ENCODE measurements around the gene MTX3.

MTX3 gene

GRCh38 chr5:79990205-79990597, 861 bp downstream of the MTX3 start:
- CTCF ChIA-PET = no interaction called here
- DNase-seq (ENCODE audit: extremely low spot score) = no peak
- POLR2A ChIA-PET = interaction anchor here (1.0 to 2.1 kb wide), 3 partner anchors 9 to 58 kb away, joined by 3 to 5 read pairs (median 3); no protein-coding TSS in a partner anchor
- TF ChIP-seq FOXM1 (IDR thresholded peaks at IDR 0.05; ENCODE audit: borderline replicate concordance) (no peak), HDGF (IDR thresholded peaks at IDR 0.05; ENCODE audit: borderline replicate concordance) (no peak), BHLHE40 (IDR thresholded peaks at IDR 0.05; ENCODE audit: borderline replicate concordance) (no peak), FOXK2 (IDR thresholded peaks at IDR 0.05) (no peak), LEF1 (IDR thresholded peaks at IDR 0.05; ENCODE audit: borderline replicate concordance) (no peak), TARDBP (IDR thresholded peaks at IDR 0.05) (no peak), SP1 (IDR thresholded peaks at IDR 0.05) (no peak), CTBP1 (IDR thresholded peaks at IDR 0.05; ENCODE audit: borderline replicate concordance) (no peak)

GRCh38 chr5:79986260-79986659, 4.8 kb downstream of the MTX3 start:
- POLR2A ChIA-PET = no interaction called here
- DNase-seq (ENCODE audit: extremely low spot score) = no peak
- CTCF ChIA-PET = no interaction called here
- no peak for TF ChIP-seq HDGF (IDR thresholded peaks at IDR 0.05; ENCODE audit: borderline replicate concordance)
- TF ChIP-seq CTBP1 (IDR thresholded peaks at IDR 0.05; ENCODE audit: borderline replicate concordance) = no peak
- TF ChIP-seq FOXK2 (IDR thresholded peaks at IDR 0.05) = no peak
- TF ChIP-seq SP1 (IDR thresholded peaks at IDR 0.05) = no peak

DNA sequence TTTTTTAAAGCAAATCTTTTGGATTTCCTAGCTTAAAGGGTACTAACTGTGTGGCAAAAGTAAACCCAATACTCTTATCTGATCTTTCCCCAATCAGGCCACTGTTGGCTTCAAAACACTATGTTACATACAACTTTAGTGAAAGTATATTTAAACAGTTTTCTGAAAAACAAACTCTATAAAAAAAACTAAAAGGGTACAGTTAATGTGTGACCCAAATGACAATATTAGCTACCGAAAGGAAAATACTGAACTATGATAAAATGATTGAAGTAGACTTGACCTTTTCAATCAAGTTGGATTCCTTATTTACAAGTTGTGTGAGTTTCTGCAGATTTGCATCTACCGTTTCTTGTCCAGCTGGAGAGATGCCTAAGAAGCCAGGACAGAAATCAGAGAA, 5.8 kb downstream of the MTX3 start:
- CTCF ChIA-PET = no interaction called here

GRCh38 chr5:79984363-79984762, 6.7 kb downstream of the MTX3 start:
- TF ChIP-seq ARNT (IDR thresholded peaks at IDR 0.05) = no peak
- TF ChIP-seq HDGF (IDR thresholded peaks at IDR 0.05; ENCODE audit: borderline replicate concordance) = no peak
- TF ChIP-seq FOXK2 (IDR thresholded peaks at IDR 0.05) = no peak
- TF ChIP-seq FOXM1 (IDR thresholded peaks at IDR 0.05; ENCODE audit: borderline replicate concordance) = no peak
- no peak for TF ChIP-seq ZNF384 (IDR thresholded peaks at IDR 0.05)
- TF ChIP-seq ELF4 (IDR thresholded peaks at IDR 0.05) = no peak
- TF ChIP-seq CTBP1 (IDR thresholded peaks at IDR 0.05; ENCODE audit: borderline replicate concordance) = no peak
- TF ChIP-seq NFRKB (IDR thresholded peaks at IDR 0.05) = no peak
- TF ChIP-seq, protein P1, sequence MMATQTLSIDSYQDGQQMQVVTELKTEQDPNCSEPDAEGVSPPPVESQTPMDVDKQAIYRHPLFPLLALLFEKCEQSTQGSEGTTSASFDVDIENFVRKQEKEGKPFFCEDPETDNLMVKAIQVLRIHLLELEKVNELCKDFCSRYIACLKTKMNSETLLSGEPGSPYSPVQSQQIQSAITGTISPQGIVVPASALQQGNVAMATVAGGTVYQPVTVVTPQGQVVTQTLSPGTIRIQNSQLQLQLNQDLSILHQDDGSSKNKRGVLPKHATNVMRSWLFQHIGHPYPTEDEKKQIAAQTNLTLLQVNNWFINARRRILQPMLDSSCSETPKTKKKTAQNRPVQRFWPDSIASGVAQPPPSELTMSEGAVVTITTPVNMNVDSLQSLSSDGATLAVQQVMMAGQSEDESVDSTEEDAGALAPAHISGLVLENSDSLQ (IDR thresholded peaks at IDR 0.05) = no peak
- TF ChIP-seq FOXA1 (IDR thresholded peaks at IDR 0.05) = no peak
- TF ChIP-seq TARDBP (IDR thresholded peaks at IDR 0.05) = no peak
- no peak for TF ChIP-seq LEF1 (IDR thresholded peaks at IDR 0.05; ENCODE audit: borderline replicate concordance)
- TF ChIP-seq BHLHE40 (IDR thresholded peaks at IDR 0.05; ENCODE audit: borderline replicate concordance) = no peak
- TF ChIP-seq SP1 (IDR thresholded peaks at IDR 0.05) = no peak
- TF ChIP-seq SUZ12 (IDR thresholded peaks at IDR 0.05) = no peak
- no peak for TF ChIP-seq L3MBTL2 (conservative IDR thresholded peaks at IDR 0.05)
- no peak for DNase-seq (ENCODE audit: extremely low spot score)
- CTCF ChIA-PET = interaction anchor here (0.6 kb wide), 1 partner anchor 302 kb away, joined by 8 read pairs; no protein-coding TSS in a partner anchor
- POLR2A ChIA-PET = no interaction called here

More for the DNA sequence above, 5.8 kb downstream of the MTX3 start:
- DNase-seq (ENCODE audit: extremely low spot score) = no peak
- POLR2A ChIA-PET = no interaction called here
- TF ChIP-seq ELF4 (IDR thresholded peaks at IDR 0.05) = no peak
- no peak for TF ChIP-seq L3MBTL2 (conservative IDR thresholded peaks at IDR 0.05)
- TF ChIP-seq, protein P1 (IDR thresholded peaks at IDR 0.05) = no peak
- no peak for TF ChIP-seq ARNT (IDR thresholded peaks at IDR 0.05)
- no peak for TF ChIP-seq FOXA1 (IDR thresholded peaks at IDR 0.05)

DNA sequence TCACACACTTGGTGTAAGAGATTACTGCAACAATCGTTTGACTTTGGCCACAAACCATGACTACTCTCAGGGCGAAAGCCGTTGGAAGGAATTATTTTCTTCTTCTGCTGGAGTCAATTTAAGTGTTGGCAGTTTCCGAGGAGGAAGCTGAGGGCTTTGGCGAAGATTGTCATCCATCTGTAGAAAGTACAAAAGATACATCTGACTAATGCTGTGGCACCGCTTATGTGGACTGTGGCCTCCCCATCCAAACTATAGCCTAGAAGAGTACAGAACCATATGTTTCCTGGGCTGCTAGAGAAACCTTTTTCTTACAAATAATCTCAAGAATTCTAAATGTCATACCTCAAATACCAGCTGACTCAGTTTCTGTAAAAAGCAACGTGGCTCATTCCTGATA, 7.4 kb downstream of the MTX3 start:
- CTCF ChIA-PET = no interaction called here
- POLR2A ChIA-PET = no interaction called here
- no peak for DNase-seq (ENCODE audit: extremely low spot score)
- TF ChIP-seq L3MBTL2 (conservative IDR thresholded peaks at IDR 0.05) (no peak), CTBP1 (IDR thresholded peaks at IDR 0.05; ENCODE audit: borderline replicate concordance) (no peak), NFRKB (IDR thresholded peaks at IDR 0.05) (no peak), TARDBP (IDR thresholded peaks at IDR 0.05) (no peak), ELF4 (IDR thresholded peaks at IDR 0.05) (no peak), SP1 (IDR thresholded peaks at IDR 0.05) (no peak), ZNF384 (IDR thresholded peaks at IDR 0.05) (no peak), ARNT (IDR thresholded peaks at IDR 0.05) (no peak), FOXK2 (IDR thresholded peaks at IDR 0.05) (no peak), HDGF (IDR thresholded peaks at IDR 0.05; ENCODE audit: borderline replicate concordance) (no peak), SUZ12 (IDR thresholded peaks at IDR 0.05) (no peak), BHLHE40 (IDR thresholded peaks at IDR 0.05; ENCODE audit: borderline replicate concordance) (no peak), FOXA1 (IDR thresholded peaks at IDR 0.05) (no peak)
- TF ChIP-seq, protein P1 (IDR thresholded peaks at IDR 0.05) = no peak

DNA sequence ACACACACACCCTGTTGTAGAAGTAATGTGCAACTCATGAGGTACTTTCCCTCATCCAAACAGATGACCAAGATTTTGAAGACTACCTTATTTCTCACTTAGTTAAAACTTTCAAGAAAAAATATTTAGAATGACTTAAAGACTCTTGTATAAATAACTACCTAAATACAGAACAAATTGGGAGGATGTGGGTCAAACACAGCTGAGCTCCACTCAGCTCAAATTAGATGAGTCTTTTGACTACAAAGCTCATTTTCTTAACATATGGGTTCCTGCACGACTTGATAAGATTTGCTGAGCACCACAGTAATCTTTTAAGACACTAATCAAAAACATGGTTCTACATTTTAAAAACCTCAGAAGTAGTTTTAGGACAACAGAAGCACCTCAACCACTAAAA, 8.9 kb downstream of the MTX3 start:
- DNase-seq (ENCODE audit: extremely low spot score) = no peak
- TF ChIP-seq L3MBTL2 (conservative IDR thresholded peaks at IDR 0.05) (no peak), TARDBP (IDR thresholded peaks at IDR 0.05) (no peak), ARNT (IDR thresholded peaks at IDR 0.05) (no peak), BHLHE40 (IDR thresholded peaks at IDR 0.05; ENCODE audit: borderline replicate concordance) (no peak), FOXM1 (IDR thresholded peaks at IDR 0.05; ENCODE audit: borderline replicate concordance) (no peak), LEF1 (IDR thresholded peaks at IDR 0.05; ENCODE audit: borderline replicate concordance) (no peak), FOXK2 (IDR thresholded peaks at IDR 0.05) (no peak), SP1 (IDR thresholded peaks at IDR 0.05) (no peak), FOXA1 (IDR thresholded peaks at IDR 0.05) (no peak), NFRKB (IDR thresholded peaks at IDR 0.05) (no peak), HDGF (IDR thresholded peaks at IDR 0.05; ENCODE audit: borderline replicate concordance) (no peak), SUZ12 (IDR thresholded peaks at IDR 0.05) (no peak), ELF4 (IDR thresholded peaks at IDR 0.05) (no peak), CTBP1 (IDR thresholded peaks at IDR 0.05; ENCODE audit: borderline replicate concordance) (no peak), ZNF384 (IDR thresholded peaks at IDR 0.05) (no peak)
- TF ChIP-seq, protein P1 (IDR thresholded peaks at IDR 0.05) = no peak
- CTCF ChIA-PET = no interaction called here
- POLR2A ChIA-PET = no interaction called here

Data from HEK293T (cell line).